WTC11 (cell line): ENCODE measurements around the gene SRC.

Source experiments
- CTCF ChIP-seq: fragments of 200-600 bp; IDR thresholded peaks from 2 replicates; pipeline ENCODE4 v1.8.0; 2022; ENCODE audit warnings: antibody characterized with exemption
- FOXP1 ChIP-seq: sonication (generic); formaldehyde crosslinking; IDR thresholded peaks from 2 replicates; pipeline ENCODE4 v1.8.0; 2022; ENCODE audit warnings: missing genetic modification reagents, mild to moderate bottlenecking, moderate library complexity, borderline replicate concordance
- HMGXB4 ChIP-seq: sonication (generic); formaldehyde crosslinking; IDR thresholded peaks from 2 replicates; pipeline ENCODE4 v1.8.1; 2023; ENCODE audit warnings: mild to moderate bottlenecking, moderate library complexity, missing genetic modification reagents
- ZNF425 ChIP-seq: fragments of 250-450 bp; sonication (Bioruptor Pico); conservative IDR thresholded peaks from 2 replicates; pipeline ENCODE4 v1.9.0; 2021; ENCODE audit warnings: mild to moderate bottlenecking

GRCh38 chr20:37296371-37296770, 49.6 kb upstream of the SRC start:
- no peak for TF ChIP-seq CTCF
- TF ChIP-seq FOXP1: no peak
- no peak for TF ChIP-seq HMGXB4 (CRISPR knock-in tag)
- no peak for TF ChIP-seq ZNF425
